Measurements from ENCODE around the gene IMMP2L.

Gene IMMP2L

DNA sequence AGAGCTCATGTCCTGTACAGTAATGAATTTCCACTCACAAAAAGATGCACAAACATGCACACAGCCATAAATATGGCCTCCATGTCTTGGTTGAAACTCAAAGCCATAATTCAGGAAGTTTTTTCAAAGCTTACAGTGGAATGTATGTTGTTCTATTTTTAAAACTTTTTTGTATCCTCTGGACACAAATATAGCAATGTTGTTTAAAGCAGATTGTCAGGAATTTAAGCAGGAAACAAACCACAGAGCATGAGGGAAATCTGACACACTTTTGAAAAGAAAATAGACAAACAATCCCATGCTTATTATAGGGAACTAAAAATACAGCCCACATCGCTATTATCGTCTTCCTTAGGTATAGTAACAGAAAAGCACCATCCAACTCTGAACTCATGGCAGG lies 449.9 kb downstream of the IMMP2L start:
- Mint-ChIP-seq H3K27me3 (no peaks in the 10 kb centered on the region), H3K4me3 (no peak overlapping the region), H3K4me1 (ENCODE audit: low read depth in 2 of 2) (no peaks in the 10 kb centered on the region), H3K27ac (no peak overlapping the region), H3K9me3 (no peaks in the 10 kb centered on the region), H3K36me3 (ENCODE audit: insufficient read depth) (no peaks in the 10 kb centered on the region)
- ATAC-seq (replicated peaks) (no peak), DNase-seq (no peak)

GRCh38 chr7:111108496-111108895 lies 453.8 kb downstream of the IMMP2L start:
- H3K27ac Mint-ChIP-seq = no peak overlapping the region
- ATAC-seq (replicated peaks) = no peak
- H3K27me3 Mint-ChIP-seq = no peaks in the 10 kb centered on the region
- H3K4me3 Mint-ChIP-seq = no peak overlapping the region
- H3K4me1 Mint-ChIP-seq (ENCODE audit: low read depth in 2 of 2) = no peaks in the 10 kb centered on the region
- H3K9me3 Mint-ChIP-seq = no peaks in the 10 kb centered on the region
- H3K36me3 Mint-ChIP-seq (ENCODE audit: insufficient read depth) = no peaks in the 10 kb centered on the region
- no peak for DNase-seq

GRCh38 chr7:111108000-111108399 lies 454.3 kb downstream of the IMMP2L start:
- no peak overlapping the region for H3K27ac Mint-ChIP-seq
- DNase-seq (no peak), ATAC-seq (replicated peaks) (no peak)
- H3K27me3 Mint-ChIP-seq = no peaks in the 10 kb centered on the region
- H3K4me1 Mint-ChIP-seq (ENCODE audit: low read depth in 2 of 2) = no peaks in the 10 kb centered on the region
- H3K9me3 Mint-ChIP-seq = no peaks in the 10 kb centered on the region
- H3K4me3 Mint-ChIP-seq = no peak overlapping the region
- H3K36me3 Mint-ChIP-seq (ENCODE audit: insufficient read depth) = no peaks in the 10 kb centered on the region

DNA sequence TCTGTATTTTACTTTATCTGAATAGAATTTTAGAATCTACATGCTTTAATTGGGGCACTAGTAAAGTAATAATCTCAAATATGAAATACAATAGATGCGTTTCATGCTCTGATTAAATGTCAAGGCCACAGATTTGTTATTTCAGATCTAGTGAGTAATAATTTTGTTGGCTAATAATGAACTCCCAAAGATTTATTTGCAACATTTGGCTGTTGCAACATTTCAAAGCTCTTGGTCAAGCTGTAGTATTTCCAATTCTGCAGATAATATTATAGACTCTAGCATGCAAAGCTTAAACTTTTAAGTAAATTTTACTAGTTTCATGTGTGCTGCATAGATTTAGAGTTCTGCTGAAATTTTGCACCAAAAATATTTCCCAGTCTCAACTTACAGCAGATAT lies 454.7 kb downstream of the IMMP2L start:
- Mint-ChIP-seq H3K27me3 (no peaks in the 10 kb centered on the region), H3K36me3 (ENCODE audit: insufficient read depth) (no peaks in the 10 kb centered on the region), H3K9me3 (no peaks in the 10 kb centered on the region), H3K27ac (no peak overlapping the region), H3K4me3 (no peak overlapping the region), H3K4me1 (ENCODE audit: low read depth in 2 of 2) (no peaks in the 10 kb centered on the region)
- DNase-seq (no peak), ATAC-seq (replicated peaks) (no peak)

GRCh38 chr7:111105269-111105668 lies 457.0 kb downstream of the IMMP2L start:
- no peak overlapping the region for H3K27ac Mint-ChIP-seq
- no peaks in the 10 kb centered on the region for H3K9me3 Mint-ChIP-seq
- no peaks in the 10 kb centered on the region for H3K4me1 Mint-ChIP-seq (ENCODE audit: low read depth in 2 of 2)
- DNase-seq = no peak
- H3K27me3 Mint-ChIP-seq = no peaks in the 10 kb centered on the region
- no peak overlapping the region for H3K4me3 Mint-ChIP-seq
- no peak for ATAC-seq (replicated peaks)
- H3K36me3 Mint-ChIP-seq (ENCODE audit: insufficient read depth) = no peaks in the 10 kb centered on the region

DNA sequence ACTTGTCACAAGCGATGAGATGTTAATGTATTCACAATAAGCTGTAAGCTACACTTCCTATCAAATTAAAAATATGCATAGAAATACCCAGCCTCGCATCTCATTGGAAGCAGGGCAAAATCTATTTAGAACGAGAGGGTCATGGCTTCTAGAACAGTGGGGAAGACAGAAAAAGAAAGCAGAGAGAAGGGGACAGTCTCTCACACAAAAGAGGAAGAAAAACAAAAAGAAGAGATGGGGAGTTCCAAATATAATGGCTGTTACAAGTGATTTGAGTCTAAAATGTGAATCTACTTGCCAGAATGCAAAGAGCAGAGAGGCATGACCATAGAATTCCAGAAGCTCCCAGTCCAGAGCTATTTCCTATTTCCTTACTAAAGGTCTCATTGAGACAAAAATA lies 457.6 kb downstream of the IMMP2L start:
- no peak overlapping the region for H3K27ac Mint-ChIP-seq
- H3K4me3 Mint-ChIP-seq = no peak overlapping the region
- no peak for ATAC-seq (replicated peaks)
- no peaks in the 10 kb centered on the region for H3K9me3 Mint-ChIP-seq
- no peak for DNase-seq
- H3K36me3 Mint-ChIP-seq (ENCODE audit: insufficient read depth) = no peaks in the 10 kb centered on the region
- H3K27me3 Mint-ChIP-seq = no peaks in the 10 kb centered on the region
- H3K4me1 Mint-ChIP-seq (ENCODE audit: low read depth in 2 of 2) = no peaks in the 10 kb centered on the region

- no peak overlapping the region for H3K4me3 Mint-ChIP-seq
- no peaks in the 10 kb centered on the region for H3K27me3 Mint-ChIP-seq
- ATAC-seq (replicated peaks) (no peak), DNase-seq (no peak)
- H3K36me3 Mint-ChIP-seq (ENCODE audit: insufficient read depth) = no peaks in the 10 kb centered on the region
- no peaks in the 10 kb centered on the region for H3K4me1 Mint-ChIP-seq (ENCODE audit: low read depth in 2 of 2)
- no peaks in the 10 kb centered on the region for H3K9me3 Mint-ChIP-seq
- no peak overlapping the region for H3K27ac Mint-ChIP-seq
Observed at GRCh38 chr7:111103678-111104274, 458.5 kb downstream of the IMMP2L start.

- ATAC-seq (replicated peaks) = no peak
- H3K9me3 Mint-ChIP-seq = no peaks in the 10 kb centered on the region
- no peaks in the 10 kb centered on the region for H3K27me3 Mint-ChIP-seq
- H3K36me3 Mint-ChIP-seq (ENCODE audit: insufficient read depth) = no peaks in the 10 kb centered on the region
- DNase-seq = no peak
- H3K4me1 Mint-ChIP-seq (ENCODE audit: low read depth in 2 of 2) = no peaks in the 10 kb centered on the region
- no peak overlapping the region for H3K4me3 Mint-ChIP-seq
- H3K27ac Mint-ChIP-seq = no peak overlapping the region
Observed at GRCh38 chr7:111103136-111103535, 459.2 kb downstream of the IMMP2L start.

- Mint-ChIP-seq H3K4me1 (ENCODE audit: low read depth in 2 of 2) (no peaks in the 10 kb centered on the region), H3K4me3 (no peak overlapping the region)
Observed at GRCh38 chr7:111101856-111102646, 460.2 kb downstream of the IMMP2L start.

GRCh38 chr7:111098926-111099250 lies 463.4 kb downstream of the IMMP2L start:
- ATAC-seq (replicated peaks) (no peak), DNase-seq (no peak)
- Mint-ChIP-seq H3K4me3 (no peak overlapping the region), H3K9me3 (no peaks in the 10 kb centered on the region), H3K36me3 (ENCODE audit: insufficient read depth) (no peaks in the 10 kb centered on the region), H3K27me3 (no peaks in the 10 kb centered on the region), H3K27ac (no peak overlapping the region), H3K4me1 (ENCODE audit: low read depth in 2 of 2) (no peaks in the 10 kb centered on the region)

More at GRCh38 chr7:111101856-111102646, 460.2 kb downstream of the IMMP2L start:
- ATAC-seq (replicated peaks) (no peak), DNase-seq (no peak)
- Mint-ChIP-seq H3K27ac (no peak overlapping the region), H3K9me3 (no peaks in the 10 kb centered on the region), H3K36me3 (ENCODE audit: insufficient read depth) (no peaks in the 10 kb centered on the region), H3K27me3 (no peaks in the 10 kb centered on the region)

DNA sequence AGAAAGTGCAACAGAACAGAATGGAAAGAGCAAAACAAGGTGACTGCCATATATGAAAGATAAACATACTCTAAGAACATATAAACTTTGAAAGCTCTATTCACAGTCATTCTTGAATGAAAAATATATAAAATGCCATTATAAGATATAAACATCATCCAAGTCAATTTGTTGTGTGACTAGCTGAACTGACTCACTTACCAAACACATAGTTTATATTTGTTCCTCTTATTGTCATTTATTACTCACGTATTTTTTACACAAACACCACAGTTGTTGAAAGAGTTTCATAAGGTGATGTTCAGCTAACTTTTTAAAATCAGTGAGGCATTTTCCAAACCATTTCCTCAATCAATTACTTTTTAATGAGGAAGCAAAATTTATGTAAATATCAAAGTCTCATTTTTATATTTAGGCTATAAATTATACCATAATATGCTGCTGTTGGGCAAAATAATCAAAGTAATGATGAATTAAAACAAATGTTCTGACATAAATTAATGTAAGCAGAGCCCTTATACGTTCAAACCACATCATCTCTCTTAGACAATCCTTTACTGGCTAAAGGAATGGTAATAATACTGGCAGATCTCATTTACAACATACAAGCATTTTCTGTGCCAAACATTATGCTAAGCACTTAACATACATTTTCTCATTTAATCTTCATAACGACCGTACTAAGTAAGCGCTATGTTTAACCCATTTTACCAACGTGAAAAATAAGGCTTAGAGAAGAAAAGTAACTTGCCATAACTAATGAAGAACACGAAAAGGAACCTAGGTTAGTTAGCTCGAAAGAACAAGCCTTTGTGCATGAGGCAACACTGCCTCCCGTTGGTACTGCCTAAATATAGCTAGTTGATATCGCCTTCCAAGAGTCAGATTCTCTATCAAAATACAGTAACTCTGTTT lies 464.0 kb downstream of the IMMP2L start:
- H3K9me3 Mint-ChIP-seq = no peaks in the 10 kb centered on the region
- no peaks in the 10 kb centered on the region for H3K27me3 Mint-ChIP-seq
- H3K27ac Mint-ChIP-seq = peak overlapping the region in 1 of 2 donors; percentile 52
- no peaks in the 10 kb centered on the region for H3K4me1 Mint-ChIP-seq (ENCODE audit: low read depth in 2 of 2)
- no peak overlapping the region for H3K4me3 Mint-ChIP-seq
- DNase-seq = peak in 2 of 3 experiments; percentile 10 to 29
- no peaks in the 10 kb centered on the region for H3K36me3 Mint-ChIP-seq (ENCODE audit: insufficient read depth)
- ATAC-seq (replicated peaks) = peak; percentile 69

DNA sequence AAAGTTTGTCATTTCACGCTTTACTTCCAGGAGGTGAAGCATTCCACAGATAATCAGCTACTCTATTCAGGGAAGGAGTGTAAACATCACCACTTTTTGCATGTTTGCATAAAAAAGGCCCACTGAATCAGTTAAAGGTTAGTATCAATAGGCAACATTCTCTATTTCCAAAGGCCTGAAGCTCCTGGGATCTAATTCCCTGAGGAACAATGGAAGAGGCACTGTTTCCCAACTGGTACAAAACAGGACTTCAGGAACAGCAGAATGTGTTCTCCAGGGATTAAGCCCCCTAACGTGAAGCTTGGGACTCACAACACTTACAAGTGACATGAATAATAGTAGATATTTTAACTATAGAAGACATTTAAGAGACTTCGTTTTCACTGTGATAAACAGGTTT lies 465.3 kb downstream of the IMMP2L start:
- no peaks in the 10 kb centered on the region for H3K36me3 Mint-ChIP-seq (ENCODE audit: insufficient read depth)
- ATAC-seq (replicated peaks) (no peak), DNase-seq (no peak)
- H3K27ac Mint-ChIP-seq = no peak overlapping the region
- no peaks in the 10 kb centered on the region for H3K4me1 Mint-ChIP-seq (ENCODE audit: low read depth in 2 of 2)
- no peaks in the 10 kb centered on the region for H3K27me3 Mint-ChIP-seq
- H3K9me3 Mint-ChIP-seq = no peaks in the 10 kb centered on the region
- no peak overlapping the region for H3K4me3 Mint-ChIP-seq

- H3K36me3 Mint-ChIP-seq (ENCODE audit: insufficient read depth) = no peaks in the 10 kb centered on the region
- peak overlapping the region in 1 of 2 donors; percentile 82 for H3K4me3 Mint-ChIP-seq
- DNase-seq (no peak), ATAC-seq (replicated peaks) (no peak)
- no peaks in the 10 kb centered on the region for H3K27me3 Mint-ChIP-seq
- H3K9me3 Mint-ChIP-seq = no peaks in the 10 kb centered on the region
- peaks cover 0 to 2% of the 10 kb centered on the region in 2 donors for H3K4me1 Mint-ChIP-seq (ENCODE audit: low read depth in 2 of 2)
- H3K27ac Mint-ChIP-seq = no peak overlapping the region
Observed at GRCh38 chr7:111094419-111094818, 467.9 kb downstream of the IMMP2L start.

Data from effector memory CD8-positive, alpha-beta T cell (primary cell).